ENCODE measurements around the gene AMOT. TPM values are rescaled to one million over a fixed set of nuclear protein-coding genes. Genes with fewer than 3 reads are reported as not detected.

Gene AMOT, protein sequence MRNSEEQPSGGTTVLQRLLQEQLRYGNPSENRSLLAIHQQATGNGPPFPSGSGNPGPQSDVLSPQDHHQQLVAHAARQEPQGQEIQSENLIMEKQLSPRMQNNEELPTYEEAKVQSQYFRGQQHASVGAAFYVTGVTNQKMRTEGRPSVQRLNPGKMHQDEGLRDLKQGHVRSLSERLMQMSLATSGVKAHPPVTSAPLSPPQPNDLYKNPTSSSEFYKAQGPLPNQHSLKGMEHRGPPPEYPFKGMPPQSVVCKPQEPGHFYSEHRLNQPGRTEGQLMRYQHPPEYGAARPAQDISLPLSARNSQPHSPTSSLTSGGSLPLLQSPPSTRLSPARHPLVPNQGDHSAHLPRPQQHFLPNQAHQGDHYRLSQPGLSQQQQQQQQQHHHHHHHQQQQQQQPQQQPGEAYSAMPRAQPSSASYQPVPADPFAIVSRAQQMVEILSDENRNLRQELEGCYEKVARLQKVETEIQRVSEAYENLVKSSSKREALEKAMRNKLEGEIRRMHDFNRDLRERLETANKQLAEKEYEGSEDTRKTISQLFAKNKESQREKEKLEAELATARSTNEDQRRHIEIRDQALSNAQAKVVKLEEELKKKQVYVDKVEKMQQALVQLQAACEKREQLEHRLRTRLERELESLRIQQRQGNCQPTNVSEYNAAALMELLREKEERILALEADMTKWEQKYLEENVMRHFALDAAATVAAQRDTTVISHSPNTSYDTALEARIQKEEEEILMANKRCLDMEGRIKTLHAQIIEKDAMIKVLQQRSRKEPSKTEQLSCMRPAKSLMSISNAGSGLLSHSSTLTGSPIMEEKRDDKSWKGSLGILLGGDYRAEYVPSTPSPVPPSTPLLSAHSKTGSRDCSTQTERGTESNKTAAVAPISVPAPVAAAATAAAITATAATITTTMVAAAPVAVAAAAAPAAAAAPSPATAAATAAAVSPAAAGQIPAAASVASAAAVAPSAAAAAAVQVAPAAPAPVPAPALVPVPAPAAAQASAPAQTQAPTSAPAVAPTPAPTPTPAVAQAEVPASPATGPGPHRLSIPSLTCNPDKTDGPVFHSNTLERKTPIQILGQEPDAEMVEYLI
- total RNA-seq (22.4 and 27.2 TPM in 2 replicates), polyA plus RNA-seq (12.5 and 12.6 TPM in 2 replicates)

- Histone ChIP-seq H3K9me3 (ENCODE audit: low read depth) (no peaks in the 10 kb centered on the region), H3K27me3 (no peaks in the 10 kb centered on the region), H3K27ac (peak within 1 kb of the TSS; percentile 85), H3K36me3 (no peaks in the 10 kb centered on the region), H3K4me3 (peak within 1 kb of the TSS; percentile 93), H3K4me1 (ENCODE audit: low read depth) (peaks cover 6% of the 10 kb centered on the region)
- no peak for TF ChIP-seq CTCF (IDR thresholded peaks at IDR 0.05; ENCODE audit: low read depth, low read length)
- peak; percentile 72 to 95 for DNase-seq (ENCODE audit: low read depth in 1 of 2, low spot score in 1 of 2)
Observed at GRCh38 chrX:112840382-112841113, at the start of gene AMOT. TSS of gene AMOT (minus strand) at chrX:112840831. CDS start at chrX:112823126, 17,705 bp downstream.

GRCh38 chrX:112889400-112889799 lies 48.8 kb upstream of the AMOT start:
- TF ChIP-seq CTCF (IDR thresholded peaks at IDR 0.05; ENCODE audit: low read depth, low read length) = no peak
- Histone ChIP-seq H3K4me3 (no peak overlapping the region), H3K27ac (no peak overlapping the region), H3K4me1 (ENCODE audit: low read depth) (no peaks in the 10 kb centered on the region), H3K9me3 (ENCODE audit: low read depth) (no peaks in the 10 kb centered on the region), H3K36me3 (no peaks in the 10 kb centered on the region), H3K27me3 (no peaks in the 10 kb centered on the region)
- no peak for DNase-seq (ENCODE audit: low read depth in 1 of 2, low spot score in 1 of 2)

GRCh38 chrX:112888916-112889315 lies 48.3 kb upstream of the AMOT start:
- TF ChIP-seq CTCF (IDR thresholded peaks at IDR 0.05; ENCODE audit: low read depth, low read length) = no peak
- Histone ChIP-seq H3K27me3 (no peaks in the 10 kb centered on the region), H3K36me3 (no peaks in the 10 kb centered on the region)

DNA sequence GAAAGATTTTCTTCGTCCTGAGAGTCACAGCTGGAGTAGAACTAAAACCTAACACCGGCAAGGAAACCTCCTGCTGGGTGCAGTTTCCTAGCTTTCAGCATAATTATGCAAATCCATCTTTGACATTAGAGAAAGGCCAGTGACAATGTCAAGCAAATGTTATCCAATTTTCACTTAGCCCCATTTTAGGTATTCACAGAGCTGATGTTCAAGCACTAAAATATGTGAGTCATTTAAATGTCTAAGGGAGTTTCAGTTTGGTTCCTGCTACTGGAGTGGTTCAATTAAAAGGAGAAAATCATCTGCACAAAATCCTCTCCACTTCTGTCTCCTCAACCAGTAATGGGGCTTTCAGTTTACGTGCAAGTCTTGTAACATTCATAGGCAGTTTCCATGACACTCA lies 37.1 kb upstream of the AMOT start:
- no peak for TF ChIP-seq CTCF (IDR thresholded peaks at IDR 0.05; ENCODE audit: low read depth, low read length)
- no peak overlapping the region for H3K4me3 ChIP-seq
- H3K27ac ChIP-seq = no peak overlapping the region
- no peak for DNase-seq (ENCODE audit: low read depth in 1 of 2, low spot score in 1 of 2)
- H3K4me1 ChIP-seq (ENCODE audit: low read depth) = peaks cover 10% of the 10 kb centered on the region
- H3K27me3 ChIP-seq = no peaks in the 10 kb centered on the region
- H3K36me3 ChIP-seq = no peaks in the 10 kb centered on the region
- no peaks in the 10 kb centered on the region for H3K9me3 ChIP-seq (ENCODE audit: low read depth)

More at GRCh38 chrX:112888916-112889315, 48.3 kb upstream of the AMOT start:
- no peak overlapping the region for H3K4me3 ChIP-seq
- peak in 1 of 2 donors; percentile 0 for DNase-seq (ENCODE audit: low read depth in 1 of 2, low spot score in 1 of 2)
- H3K27ac ChIP-seq = no peak overlapping the region
- no peaks in the 10 kb centered on the region for H3K9me3 ChIP-seq (ENCODE audit: low read depth)
- H3K4me1 ChIP-seq (ENCODE audit: low read depth) = no peaks in the 10 kb centered on the region

- Histone ChIP-seq H3K36me3 (no peaks in the 10 kb centered on the region), H3K9me3 (ENCODE audit: low read depth) (no peaks in the 10 kb centered on the region), H3K27ac (no peak overlapping the region), H3K27me3 (no peaks in the 10 kb centered on the region), H3K4me1 (ENCODE audit: low read depth) (peaks cover 10% of the 10 kb centered on the region), H3K4me3 (no peak overlapping the region)
- DNase-seq (ENCODE audit: low read depth in 1 of 2, low spot score in 1 of 2) = no peak
- no peak for TF ChIP-seq CTCF (IDR thresholded peaks at IDR 0.05; ENCODE audit: low read depth, low read length)
Observed at GRCh38 chrX:112874614-112875013, 34.0 kb upstream of the AMOT start.

All from cardiac muscle cell (in vitro differentiated cells and primary cell).